ENCODE measurements around the gene GNB2. TPM values are rescaled to one million over a fixed set of nuclear protein-coding genes. Genes with fewer than 3 reads are reported as not detected.

The GNB2 gene
- total and polyA plus RNA-seq, 8 donors, result 52.9 to 290 (median 161) TPM

- 1 to 4% (median 2%) methylated on average over 17 to 72 of the region's 72 CpGs for WGBS, 5 donors
- H3K4me3 ChIP-seq, result peak overlapping the region; percentile 48 to 60 (median 55)
- H3K27me3 ChIP-seq, result peaks cover 0 to 47% (median 7%) of the 10 kb centered on the region in 3 donors
- peak in 4 of 7 experiments; percentile 13 to 53 (median 24) for TF ChIP-seq CTCF (IDR thresholded peaks at IDR 0.05)
- TF ChIP-seq POLR2AphosphoS5 (IDR thresholded peaks at IDR 0.05), result no peak
- TF ChIP-seq POLR2A (IDR thresholded peaks at IDR 0.05), result no peak
- H3K9me3 ChIP-seq, result no peaks in the 10 kb centered on the region
- peak; percentile 61 to 82 for DNase-seq
- peaks cover 9 to 14% (median 12%) of the 10 kb centered on the region in 4 donors for H3K4me1 ChIP-seq
- intact Hi-C loops (cut with DNase I; ENCODE audit: low total_unique reads), result no loop called here
- H3K36me3 ChIP-seq, result no peaks in the 10 kb centered on the region
- peak overlapping the region in 3 of 5 donors; percentile 10 to 38 (median 38) for H3K27ac ChIP-seq
Observed at GRCh38 chr7:100632951-100633717, 40.4 kb upstream of the GNB2 start.

- Histone ChIP-seq H3K4me1 (peaks cover 0 to 7% (median 6%) of the 10 kb centered on the region in 4 donors), H3K36me3 (no peaks in the 10 kb centered on the region), H3K9me3 (no peaks in the 10 kb centered on the region), H3K27ac (no peak overlapping the region), H3K4me3 (no peak overlapping the region), H3K27me3 (peaks cover 0 to 43% (median 18%) of the 10 kb centered on the region in 3 donors)
- DNase-seq, result no peak
- no peak for TF ChIP-seq EP300 (IDR thresholded peaks at IDR 0.05)
- TF ChIP-seq POLR2A (IDR thresholded peaks at IDR 0.05), result no peak
- no peak for TF ChIP-seq CTCF (IDR thresholded peaks at IDR 0.05)
- TF ChIP-seq POLR2AphosphoS5 (IDR thresholded peaks at IDR 0.05), result no peak
- 80 to 86% (median 84%) methylated on average over 17 of the region's 17 CpGs for WGBS, 5 donors
- intact Hi-C loops (cut with DNase I; ENCODE audit: low total_unique reads), result no loop called here
Observed at GRCh38 chr7:100639995-100640516, 33.5 kb upstream of the GNB2 start.

- intact Hi-C loops (cut with DNase I; ENCODE audit: low total_unique reads), result no loop called here
- H3K9me3 ChIP-seq, result no peaks in the 10 kb centered on the region
- no peak overlapping the region for H3K27ac ChIP-seq
- no peaks in the 10 kb centered on the region for H3K36me3 ChIP-seq
- H3K4me1 ChIP-seq, result peaks cover 0 to 7% (median 6%) of the 10 kb centered on the region in 4 donors
- WGBS, 5 donors, result 61 to 72% (median 66%) methylated on average over 17 to 24 of the region's 24 CpGs
- H3K27me3 ChIP-seq, result peaks cover 0 to 46% (median 18%) of the 10 kb centered on the region in 3 donors
- H3K4me3 ChIP-seq, result no peak overlapping the region
- no peak for TF ChIP-seq POLR2AphosphoS5 (IDR thresholded peaks at IDR 0.05)
- TF ChIP-seq EP300 (IDR thresholded peaks at IDR 0.05), result no peak
- no peak for TF ChIP-seq POLR2A (IDR thresholded peaks at IDR 0.05)
- TF ChIP-seq CTCF (IDR thresholded peaks at IDR 0.05), result no peak
- no peak for DNase-seq
Observed at GRCh38 chr7:100640517-100641440, 32.8 kb upstream of the GNB2 start.

- intact Hi-C loops (cut with DNase I; ENCODE audit: low total_unique reads), result no loop called here
- no peak within 1 kb of the TSS for H3K4me3 ChIP-seq
- H3K9me3 ChIP-seq, result no peaks in the 10 kb centered on the region
- DNase-seq, result peak in 1 of 2 donors; percentile 65
- peak within 1 kb of the TSS in 1 of 5 donors; percentile 3 for H3K27ac ChIP-seq
- H3K27me3 ChIP-seq, result peaks cover 0 to 52% (median 21%) of the 10 kb centered on the region in 3 donors
- H3K36me3 ChIP-seq, result no peaks in the 10 kb centered on the region
- TF ChIP-seq CTCF (IDR thresholded peaks at IDR 0.05), result no peak
- TF ChIP-seq POLR2AphosphoS5 (IDR thresholded peaks at IDR 0.05), result no peak
- TF ChIP-seq POLR2A (IDR thresholded peaks at IDR 0.05), result no peak
- TF ChIP-seq EP300 (IDR thresholded peaks at IDR 0.05), result no peak
- WGBS, 5 donors, result 17 to 31% (median 26%) methylated on average over 9 to 10 of the region's 10 CpGs
- H3K4me1 ChIP-seq, result peaks cover 0 to 7% (median 6%) of the 10 kb centered on the region in 4 donors
Observed at GRCh38 chr7:100641463-100641859, 32.1 kb upstream of the GNB2 start, which contains the start of gene TFR2. TSS of gene TFR2 (minus strand) at chr7:100641552. CDS start at chr7:100641509, 43 bp downstream.

Measured in stomach (tissue), 9 donors.